Activated CD4-positive, alpha-beta T cell treated with anti-CD3 and anti-CD28 coated beads, Interleukin-2, amount 50 U/mL, for 24 hours (primary cell): ENCODE measurements around the gene MAP3K14.
"Not testable (repeated sequence)": the region's sequence is repeated elsewhere in the genome, so short reads cannot be mapped to it uniquely, and the experiment has no call there.

Experiments used
- DNase-seq, 2 donors: peaks; one replicate each; pipeline ENCODE4 v3.0.0-alpha.2; 2020; ENCODE audit warnings: low read depth in 1 of 2, low spot score in 1 of 2

The MAP3K14 gene

GRCh38 chr17:45316434-45317110, at the start of gene MAP3K14:
MAP3K14 (minus strand) TSS chr17:45317020; CDS start chr17:45290745, 26,275 bp downstream.
- DNase-seq, result peak in 1 of 2 donors; percentile 31

GRCh38 chr17:45366049-45366448, 49.2 kb upstream of the MAP3K14 start:
- no peak for DNase-seq

GRCh38 chr17:45364531-45365390, 47.9 kb upstream of the MAP3K14 start:
- DNase-seq, result no peak

GRCh38 chr17:45363498-45363897, 46.7 kb upstream of the MAP3K14 start:
- no peak for DNase-seq

GRCh38 chr17:45361976-45362375, 45.2 kb upstream of the MAP3K14 start:
- DNase-seq, result no peak

GRCh38 chr17:45361451-45361850, 44.6 kb upstream of the MAP3K14 start:
- DNase-seq, result no peak

GRCh38 chr17:45357364-45357997, 40.7 kb upstream of the MAP3K14 start:
- DNase-seq, result no peak

GRCh38 chr17:45355087-45355486, 38.3 kb upstream of the MAP3K14 start:
- no peak for DNase-seq

- peak in 1 of 2 donors; percentile 26 for DNase-seq
These were observed 36.2 kb upstream of the MAP3K14 start for GRCh38 chr17:45353043-45353442.

- no peak for DNase-seq
These were observed 35.0 kb upstream of the MAP3K14 start for GRCh38 chr17:45351831-45352230.

- no peak for DNase-seq
These were observed 30.6 kb upstream of the MAP3K14 start for GRCh38 chr17:45347444-45347843.

- no peak for DNase-seq
These were observed 29.6 kb upstream of the MAP3K14 start for GRCh38 chr17:45346216-45347015.

- no peak for DNase-seq
These were observed 28.9 kb upstream of the MAP3K14 start for GRCh38 chr17:45345554-45346215.

- DNase-seq, result no peak
These were observed 28.4 kb upstream of the MAP3K14 start for GRCh38 chr17:45345246-45345553.

GRCh38 chr17:45343967-45344664, 27.3 kb upstream of the MAP3K14 start:
- not testable (repeated sequence) for DNase-seq

- no peak for DNase-seq
These were observed 26.2 kb upstream of the MAP3K14 start for GRCh38 chr17:45342871-45343526.

- no peak for DNase-seq
These were observed 25.5 kb upstream of the MAP3K14 start for GRCh38 chr17:45342306-45342705.

GRCh38 chr17:45341533-45342158, 24.8 kb upstream of the MAP3K14 start:
- no peak for DNase-seq
